Measurements from ENCODE around the gene PHLDA1.
"Not testable (repeated sequence)": the region's sequence is repeated elsewhere in the genome, so short reads cannot be mapped to it uniquely, and the experiment has no call there.

The PHLDA1 gene

GRCh38 chr12:76018111-76018510 lies 13.5 kb downstream of the PHLDA1 start:
- DNase-seq, result peak in 1 of 2 experiments; percentile 46

DNA sequence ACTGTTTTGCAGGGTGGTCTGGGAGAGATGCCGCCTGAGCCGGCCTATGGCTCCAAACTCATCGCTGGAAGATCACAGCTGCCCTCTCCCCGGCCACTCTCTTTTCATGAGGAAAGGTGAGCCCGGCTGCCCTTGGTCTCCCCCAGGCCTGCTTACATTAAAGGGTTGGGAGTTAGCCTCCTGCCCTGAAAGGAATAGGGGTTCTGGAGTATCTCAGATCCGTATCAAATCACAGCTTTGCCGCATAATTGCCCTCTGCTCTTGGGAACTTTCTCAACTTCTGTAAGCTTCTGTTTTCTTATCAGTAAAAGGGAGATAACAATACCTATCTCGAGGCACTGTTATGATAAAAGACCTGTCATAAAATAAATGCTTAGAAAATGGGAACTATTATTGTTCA lies 17.6 kb downstream of the PHLDA1 start:
- DNase-seq, result no peak

DNA sequence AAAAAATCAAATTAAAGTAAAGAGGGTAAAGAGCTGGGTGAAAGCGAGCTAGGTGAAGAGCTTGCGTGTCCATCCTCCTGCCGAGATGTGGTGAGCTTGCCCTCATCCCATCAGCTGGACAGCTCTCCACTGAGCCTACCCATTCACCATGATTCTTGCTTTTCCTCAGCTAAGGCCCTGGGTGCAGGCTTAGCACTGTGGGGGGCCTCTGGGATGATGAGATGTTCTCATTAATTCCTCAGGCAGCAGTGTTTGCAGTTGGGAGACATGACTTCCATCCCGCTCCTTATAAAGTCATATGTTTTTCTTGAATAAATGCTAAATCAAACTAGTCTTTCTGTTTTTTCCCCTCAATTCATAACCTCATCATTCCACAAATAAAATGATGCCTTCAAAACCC lies 18.0 kb downstream of the PHLDA1 start:
- no peak for DNase-seq

DNA sequence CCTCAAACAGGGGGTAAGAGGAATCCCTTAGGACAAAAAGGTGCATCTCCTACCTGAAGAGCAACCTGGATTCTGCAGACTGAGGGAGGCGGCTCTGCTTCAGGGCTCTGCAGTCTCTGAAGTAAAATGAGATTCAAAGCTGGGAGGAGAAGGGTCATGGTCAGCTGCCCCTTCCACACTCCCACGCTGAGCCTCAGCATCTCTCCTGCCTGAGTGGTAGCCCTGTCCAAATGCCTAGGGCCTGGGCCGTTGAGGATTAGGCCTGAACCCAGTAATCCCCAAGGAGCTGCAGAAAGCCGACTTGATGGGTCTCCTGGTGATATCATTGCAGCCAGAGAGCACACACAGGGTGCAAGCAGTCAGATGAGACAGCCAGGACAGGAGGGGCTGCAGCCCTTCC lies 18.9 kb downstream of the PHLDA1 start:
- no peak for DNase-seq

DNA sequence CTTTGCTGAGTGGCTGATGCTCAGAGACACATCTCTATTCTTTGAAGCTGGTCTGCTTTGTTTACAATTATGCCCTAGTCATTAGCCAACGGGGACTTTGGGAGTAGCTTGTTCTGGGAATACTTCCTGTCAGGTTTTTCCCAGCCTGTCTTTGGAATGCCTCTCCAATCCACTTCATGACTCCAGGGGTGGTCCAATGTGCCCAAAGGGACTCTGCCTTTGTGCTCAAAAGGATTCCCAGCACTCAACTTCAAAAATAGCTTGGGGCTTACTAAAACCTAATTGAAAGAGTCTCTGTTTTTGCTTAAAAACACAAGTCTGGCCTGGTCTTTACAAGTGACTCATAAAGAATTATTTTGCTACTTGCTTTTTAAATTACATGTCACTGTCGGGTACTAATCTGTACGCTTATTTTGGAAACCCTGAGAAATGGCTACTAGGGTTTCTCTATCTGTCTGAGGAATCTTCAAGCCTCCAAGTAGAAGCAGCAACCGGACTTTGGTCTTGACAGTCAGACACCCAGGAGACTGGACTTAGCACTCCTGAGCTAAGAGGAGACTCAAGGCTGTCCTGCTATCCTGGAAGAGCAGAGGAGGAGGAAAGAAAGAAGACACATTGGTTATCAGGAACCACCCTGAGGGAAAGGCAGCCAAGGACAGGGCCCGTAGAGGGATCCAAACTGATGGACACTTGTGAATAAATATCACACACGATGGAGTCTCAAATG lies 20.7 kb downstream of the PHLDA1 start:
- DNase-seq, result no peak

DNA sequence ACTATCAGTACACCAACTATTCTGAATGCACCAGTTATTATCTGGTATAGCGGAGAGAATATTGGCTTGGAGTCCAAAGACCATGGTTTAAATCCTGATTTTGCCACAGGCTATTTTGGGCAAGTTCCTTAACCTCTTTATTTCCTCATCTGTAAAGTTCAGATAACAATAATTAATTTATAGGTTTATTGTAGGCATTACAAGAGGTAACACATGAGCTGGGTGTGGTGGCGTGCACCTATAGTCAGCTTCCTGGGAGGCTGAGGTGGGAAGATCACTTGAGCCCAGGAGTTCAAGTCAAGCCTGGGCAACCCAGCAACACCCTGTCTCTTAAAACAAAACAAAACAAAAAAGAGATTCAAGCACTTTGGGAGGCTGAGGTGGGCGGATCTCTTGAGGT lies 23.1 kb downstream of the PHLDA1 start:
- DNase-seq, result no peak

DNA sequence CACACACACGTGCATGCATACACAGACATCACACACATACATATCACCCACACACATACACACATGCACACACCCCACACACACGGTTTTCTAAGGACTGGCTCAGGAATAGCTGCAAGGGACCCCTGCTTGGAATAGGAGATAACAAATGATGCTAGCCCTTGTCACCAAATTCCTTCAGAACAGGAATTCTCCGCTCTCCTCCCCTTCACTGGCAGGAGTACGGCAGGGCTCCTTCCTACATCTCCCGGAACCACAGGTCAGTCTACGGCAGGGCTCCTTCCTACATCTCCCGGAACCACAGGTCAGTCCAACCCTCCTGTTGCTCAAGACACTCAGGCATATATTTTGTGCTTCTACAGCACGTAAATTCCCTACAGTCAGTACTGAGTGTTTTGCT lies 23.9 kb downstream of the PHLDA1 start:
- DNase-seq, result no peak

- peak; percentile 77 to 87 for DNase-seq
These were observed 25.3 kb downstream of the PHLDA1 start for GRCh38 chr12:76006028-76006925.

DNA sequence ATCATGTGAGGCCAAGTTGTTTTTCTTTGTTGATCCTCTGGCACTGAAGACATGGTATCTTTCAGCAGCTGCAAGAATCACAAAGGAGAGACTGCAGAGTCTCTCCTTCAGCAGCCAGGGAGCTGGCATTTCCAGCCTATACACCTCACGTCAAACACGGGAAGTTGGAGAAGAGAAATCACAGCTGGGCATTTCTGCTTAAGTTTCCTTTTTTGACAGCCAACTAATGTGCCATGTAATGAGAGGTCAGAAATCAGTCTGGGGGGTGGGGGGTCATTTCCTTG lies 28.3 kb downstream of the PHLDA1 start:
- DNase-seq, result no peak

- DNase-seq, result peak in 1 of 2 experiments; percentile 34
These were observed 28.8 kb downstream of the PHLDA1 start for GRCh38 chr12:76002598-76003354.

DNA sequence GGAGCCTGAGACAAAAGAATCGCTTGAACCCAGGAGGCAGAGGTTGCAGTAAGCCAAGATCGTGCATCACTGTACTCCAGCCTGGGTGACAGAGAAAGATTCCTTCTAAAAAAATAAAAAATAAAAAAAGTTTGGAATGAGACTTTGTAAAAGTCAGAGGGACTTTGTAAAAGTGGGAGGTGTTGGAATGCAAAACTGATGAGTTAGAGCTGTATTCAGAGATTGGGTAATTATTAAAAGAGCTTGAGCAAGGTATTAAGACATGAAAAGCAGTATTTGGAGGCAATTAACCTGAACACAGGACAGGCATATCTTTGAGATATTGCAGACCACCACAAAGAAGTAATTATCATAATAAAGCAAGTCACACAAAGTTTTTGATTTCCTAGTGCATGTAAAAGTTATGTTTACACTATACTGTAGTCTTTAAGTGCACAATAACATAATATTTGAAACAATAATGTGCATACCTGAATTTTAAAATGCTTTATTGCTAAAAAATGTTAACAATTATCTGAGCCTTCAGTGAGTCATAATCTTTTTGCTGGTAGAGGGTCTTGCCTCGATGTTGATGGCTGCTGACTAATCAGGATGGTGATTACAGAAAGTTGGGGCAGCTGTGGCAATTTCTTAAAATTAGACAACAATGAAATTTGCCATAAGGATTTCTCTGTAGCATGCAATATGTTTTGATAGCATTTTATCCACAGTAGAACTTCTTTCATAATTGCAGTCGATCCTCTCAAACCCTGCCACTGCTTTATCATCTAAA lies 33.1 kb downstream of the PHLDA1 start:
- no peak for DNase-seq

DNA sequence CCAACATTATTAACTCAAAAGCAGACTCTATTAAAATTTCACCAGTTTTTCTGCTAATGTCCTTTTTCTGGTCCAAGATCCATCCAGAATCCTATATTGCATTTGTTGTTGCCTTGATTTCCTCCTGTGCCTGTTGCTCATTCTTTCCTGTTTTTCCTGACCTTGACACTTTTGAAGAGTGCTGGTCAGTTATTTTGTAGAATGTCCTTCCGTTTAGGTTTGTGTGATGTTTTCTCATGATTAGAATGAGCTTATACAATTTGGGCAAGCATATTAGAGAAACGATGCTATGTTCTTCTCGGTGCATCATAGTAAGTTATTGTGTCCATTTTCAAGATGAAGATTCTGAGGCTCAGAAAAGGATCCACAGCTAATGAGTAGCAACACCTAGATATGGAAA lies 33.9 kb downstream of the PHLDA1 start:
- no peak for DNase-seq

DNA sequence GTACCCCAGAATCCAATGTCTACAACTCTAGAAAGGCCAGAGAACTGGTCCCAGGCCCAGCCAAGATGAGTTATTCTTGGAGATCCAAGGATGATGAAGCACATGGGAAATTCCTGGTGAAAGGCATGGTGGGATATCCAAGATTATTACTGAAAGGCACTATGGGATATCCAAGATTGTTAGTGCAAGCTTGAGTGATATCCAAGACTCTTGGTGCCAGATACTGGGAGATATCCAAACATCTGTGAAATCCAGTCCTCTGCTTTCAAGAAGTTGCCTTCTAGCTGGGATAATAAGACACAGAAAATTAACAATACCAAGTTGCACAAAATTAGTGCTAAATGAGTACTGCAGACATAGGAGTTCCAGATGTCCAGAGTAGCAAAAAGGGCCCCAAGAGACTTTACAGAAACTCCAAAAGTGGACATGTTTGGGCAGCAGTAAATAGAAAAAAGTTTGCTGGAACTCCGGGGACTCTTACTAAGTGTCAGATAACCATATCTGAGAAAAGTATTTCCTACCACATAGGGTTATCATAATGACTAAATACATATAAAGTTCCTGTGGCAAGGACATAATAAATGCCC lies 34.6 kb downstream of the PHLDA1 start:
- DNase-seq, result no peak

DNA sequence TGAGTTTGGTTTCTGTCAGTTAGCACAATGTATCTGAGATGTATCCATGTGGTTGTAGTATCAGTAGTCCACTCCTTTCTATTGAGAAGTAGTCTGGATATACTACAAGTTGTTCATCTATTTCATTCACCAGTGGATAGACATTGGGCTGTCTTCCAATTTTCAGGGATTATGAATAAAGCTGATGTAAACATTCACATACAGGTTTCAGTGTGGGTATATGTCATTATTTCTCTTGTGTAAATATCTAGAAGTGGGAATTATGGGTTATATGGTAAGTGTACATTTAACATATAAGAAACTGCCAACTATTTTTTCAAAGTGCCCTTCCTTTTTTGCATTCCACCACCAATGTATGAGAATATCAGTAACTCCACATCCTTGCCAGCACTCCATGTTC lies 35.9 kb downstream of the PHLDA1 start:
- DNase-seq, result no peak

DNA sequence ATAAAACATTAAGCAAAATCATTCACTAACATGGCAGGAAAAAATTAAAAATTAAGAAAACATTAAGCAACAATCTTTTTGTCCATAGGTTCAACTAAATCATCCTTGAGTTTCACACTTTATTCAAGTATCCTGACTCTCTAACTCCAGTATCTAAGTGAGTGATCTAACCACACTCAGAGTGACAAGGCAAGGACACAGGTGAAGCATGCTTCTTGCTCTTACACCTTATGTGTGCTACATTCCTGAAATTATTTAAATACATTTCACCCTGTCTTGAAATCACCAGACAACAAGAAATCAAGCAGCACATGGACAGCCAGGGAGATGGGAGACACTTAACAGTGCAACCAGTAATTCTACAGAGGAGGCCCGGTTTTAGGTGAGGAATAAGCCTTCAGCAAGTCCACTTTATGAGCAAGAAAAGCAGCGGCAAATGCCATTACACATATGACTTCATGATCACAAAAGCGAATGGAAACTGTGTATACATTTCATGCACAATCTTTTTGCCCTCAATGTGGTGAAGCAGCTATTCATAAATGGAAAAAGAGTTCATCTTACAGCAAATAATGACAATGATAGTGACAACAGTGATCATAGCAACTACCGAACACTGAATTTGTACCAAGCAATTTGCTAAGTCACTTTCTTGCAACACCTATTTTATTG lies 37.4 kb downstream of the PHLDA1 start:
- DNase-seq, result no peak

DNA sequence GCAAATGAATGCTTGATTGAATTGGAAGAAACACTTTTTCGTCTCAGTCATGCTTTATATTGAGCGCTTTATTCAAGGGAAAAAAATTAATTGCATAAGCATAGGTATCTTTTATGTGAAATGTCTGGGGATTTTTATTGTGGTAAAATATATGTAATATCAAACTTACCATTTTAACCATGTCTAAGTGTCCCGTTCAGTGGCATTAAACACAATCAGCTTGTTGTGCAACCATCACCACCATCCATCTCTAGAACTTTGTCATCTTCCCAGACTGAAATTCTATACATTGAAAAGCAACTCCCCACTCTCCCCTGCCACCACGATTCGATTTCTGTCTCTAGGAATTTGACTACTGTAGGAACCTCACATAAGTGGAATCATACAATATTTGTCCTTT lies 39.8 kb downstream of the PHLDA1 start:
- DNase-seq, result no peak

- DNase-seq, result no peak
These were observed 41.2 kb downstream of the PHLDA1 start for GRCh38 chr12:75990189-75990912.

GRCh38 chr12:75987709-75988108 lies 43.9 kb downstream of the PHLDA1 start:
- not testable (repeated sequence) for DNase-seq

DNA sequence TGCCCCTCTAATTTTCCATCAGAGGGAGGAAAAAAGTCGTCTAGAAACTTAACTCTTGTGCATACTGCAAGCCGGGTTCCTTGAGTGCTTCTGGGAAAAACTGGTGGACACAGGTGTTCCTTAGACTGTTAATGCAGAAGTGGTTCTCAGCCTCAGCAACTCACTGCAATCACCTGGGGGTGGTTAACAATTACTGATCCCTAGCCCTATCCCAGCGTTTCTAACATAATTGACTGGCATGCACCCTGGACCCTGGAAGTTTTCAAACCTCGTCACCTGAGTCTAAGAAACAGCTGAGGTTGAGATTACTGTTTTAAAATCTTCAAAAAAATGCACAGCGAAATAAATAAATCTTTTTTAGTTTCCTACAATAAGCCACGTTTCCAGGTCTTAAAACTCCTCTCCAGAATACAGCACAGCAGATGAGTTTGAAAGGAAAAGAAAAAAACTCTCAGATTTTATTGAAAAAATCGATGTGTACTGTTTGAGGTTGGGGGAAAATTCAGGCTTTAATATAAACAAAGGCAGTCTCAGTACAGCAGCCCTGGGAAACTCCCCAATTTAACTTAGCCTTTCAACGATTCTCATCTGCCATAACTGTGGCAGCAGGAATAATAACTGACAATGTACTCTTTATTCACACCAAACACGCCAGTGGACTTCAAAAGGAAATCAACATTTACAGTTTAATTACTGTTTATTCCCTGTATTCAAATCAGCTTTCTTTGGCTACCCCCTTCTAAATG lies 45.4 kb downstream of the PHLDA1 start:
- no peak for DNase-seq

DNA sequence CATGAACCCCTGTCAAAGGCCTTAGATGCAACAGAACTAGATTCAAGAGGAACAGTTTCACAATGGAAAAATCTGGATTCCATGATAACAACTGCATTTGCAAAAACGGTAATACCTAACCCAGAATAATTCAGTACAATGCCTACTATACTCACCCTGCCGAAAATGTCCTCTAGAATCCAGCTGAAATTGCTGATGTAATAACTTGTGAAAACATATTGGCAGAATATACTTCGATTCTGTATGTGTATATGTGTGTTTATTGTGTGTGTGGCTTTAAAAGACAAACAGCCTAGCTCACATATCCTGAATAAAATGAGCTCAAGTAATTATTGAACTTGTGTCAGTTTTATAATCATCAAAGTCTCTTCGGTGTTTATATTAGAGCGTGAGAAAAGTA lies 46.0 kb downstream of the PHLDA1 start:
- no peak for DNase-seq

Data from NCI-H524 (cell line).